HCT116 (cell line): Measurements from ENCODE around the gene FBXL19. TPM values are rescaled to one million over a fixed set of nuclear protein-coding genes. Genes with fewer than 3 reads are reported as not detected.

Source experiments
- ATAC-seq: fragments of 200-7000 bp; cut with Tn5 transposase; 2 replicates; pipeline ENCODE4 v1.9.1; 2020; ENCODE audit warnings: mild to moderate bottlenecking, moderate library complexity
- BruUV-seq: library from RNA; stranded (reverse); fragments of 400-500 nt; replicated peaks from 2 replicates; lab custom pipeline; 2021; lab: Mats Ljungman, UMichigan
- CTCF ChIA-PET: fragments of 300-600 bp; sonication (Branson Sonifier 250); formaldehyde crosslinking; loops from one replicate; lab custom pipeline; 2021; ENCODE audit warnings: antibody characterized with exemption; lab: Charles Lee
- POLR2A ChIA-PET: fragments of 300-600, 350-600 bp; sonication (Branson Sonifier 250); formaldehyde crosslinking; loops from one replicate; lab custom pipeline; 2021; ENCODE audit warnings: antibody characterized with exemption; lab: Charles Lee
- RAD21 ChIA-PET, 2 experiments: fragments of 300-600 bp; sonication (Branson Sonifier 250); formaldehyde crosslinking; loops; one replicate each; lab custom pipeline; 2023; ENCODE audit warnings: low total read pairs in 2 of 2; ENCODE audit not compliant: uncharacterized antibody in 2 of 2, unreplicated experiment in 2 of 2, low non-redundant PET in 1 of 2; lab: Charles Lee
- DNase-seq: peaks from one replicate; pipeline ENCODE4 v3.0.0-alpha.2; 2010; ENCODE audit warnings: low read depth, low spot score
- H2AFZ ChIP-seq: fragments of 200-600 bp; shearing (Covaris generic), sonication (generic); 2 replicates; pipeline ENCODE4 v1.6.1; 2017; ENCODE audit warnings: low read depth, mixed run types, mixed read lengths, antibody characterized with exemption, low read length; ENCODE audit not compliant: poor library complexity, severe bottlenecking
- H3K27ac ChIP-seq: 2 replicates; pipeline ENCODE4 v1.5.1; 2012; ENCODE audit warnings: low read depth, low read length
- H3K27me3 ChIP-seq: fragments of 200-600 bp; sonication (generic); 2 replicates; pipeline ENCODE4 v1.6.1; 2016; ENCODE audit warnings: mixed run types, low read length, mixed read lengths; ENCODE audit not compliant: insufficient read depth
- H3K36me3 ChIP-seq, 2 experiments: fragments of 200-500 bp in 1 of 2; fragments of 200-600 bp in 1 of 2; sonication (Bioruptor generic) in 1 of 2; sonication (generic) in 1 of 2; 2 replicates each; pipeline versions ENCODE4 v1.5.1 to v1.6.1; 2014 to 2016; ENCODE audit warnings: low read length in 2 of 2, inconsistent platforms in 1 of 2, mixed read lengths in 1 of 2, mixed run types in 1 of 2; ENCODE audit not compliant: insufficient read depth in 2 of 2, control insufficient read depth in 1 of 2
- H3K4me1 ChIP-seq, 2 experiments: fragments of 200-600 bp in 1 of 2; sonication (generic) in 1 of 2; 2 replicates each; pipeline versions ENCODE4 v1.5.1 to v1.6.1; 2012 to 2017; ENCODE audit warnings: low read length in 2 of 2, inconsistent platforms in 1 of 2, mild to moderate bottlenecking in 1 of 2, mixed read lengths in 1 of 2, mixed run types in 1 of 2, moderate library complexity in 1 of 2; ENCODE audit not compliant: insufficient read depth in 2 of 2, control insufficient read depth in 1 of 2
- H3K4me2 ChIP-seq: fragments of 200-600 bp; sonication (generic); 2 replicates; pipeline ENCODE4 v1.6.1; 2017; ENCODE audit warnings: mixed run types, low read length, mixed read lengths
- H3K4me3 ChIP-seq, 2 experiments: fragments of 200-600 bp in 1 of 2; sonication (generic) in 1 of 2; replicated peaks in 1 of 2; 2 replicates each; pipeline ENCODE4 v1.5.1; 2011 to 2016; ENCODE audit warnings: low read length in 2 of 2, control low read depth in 1 of 2, low read depth in 1 of 2, mild to moderate bottlenecking in 1 of 2, mixed read lengths in 1 of 2, mixed run types in 1 of 2
- H3K79me2 ChIP-seq: fragments of 200-600 bp; sonication (generic); 2 replicates; pipeline ENCODE4 v1.6.1; 2017; ENCODE audit warnings: mild to moderate bottlenecking, mixed run types, low read length, moderate library complexity, mixed read lengths; ENCODE audit not compliant: insufficient read depth
- H3K9ac ChIP-seq: fragments of 200-600 bp; sonication (generic); 2 replicates; pipeline ENCODE4 v1.6.1; 2016; ENCODE audit warnings: low read length, mixed read lengths
- H3K9me2 ChIP-seq: fragments of 200-600 bp; sonication (generic), shearing (Covaris generic); 2 replicates; pipeline ENCODE4 v1.6.1; 2017; ENCODE audit warnings: mixed run types, mild to moderate bottlenecking, moderate library complexity; ENCODE audit not compliant: insufficient read depth
- H3K9me3 ChIP-seq, 2 experiments: fragments of 200-500 bp in 1 of 2; fragments of 200-600 bp in 1 of 2; sonication (Bioruptor generic) in 1 of 2; sonication (generic) in 1 of 2; 2 replicates each; pipeline ENCODE4 v1.6.1; 2014 to 2017; ENCODE audit warnings: low read length in 2 of 2, mixed read lengths in 2 of 2, inconsistent platforms in 1 of 2, low read depth in 1 of 2, mild to moderate bottlenecking in 1 of 2, mixed run types in 1 of 2, moderate library complexity in 1 of 2; ENCODE audit not compliant: control insufficient read depth in 1 of 2, insufficient read depth in 1 of 2
- H4K20me1 ChIP-seq: fragments of 200-600 bp; sonication (generic), shearing (Covaris generic); 2 replicates; pipeline ENCODE4 v1.6.1; 2017; ENCODE audit warnings: mixed run types, mild to moderate bottlenecking, moderate library complexity; ENCODE audit not compliant: insufficient read depth
- CEBPB ChIP-seq: IDR thresholded peaks from 2 replicates; pipeline ENCODE4 v1.6.1; 2012; ENCODE audit warnings: low read depth
- EGR1 ChIP-seq: IDR thresholded peaks from 2 replicates; pipeline ENCODE4 v1.6.1; 2012; ENCODE audit warnings: low read depth
- ELF1 ChIP-seq: IDR thresholded peaks from 2 replicates; pipeline ENCODE4 v1.6.1; 2012; ENCODE audit warnings: low read depth, borderline replicate concordance
- EZH2phosphoT487 ChIP-seq: fragments of 200-600 bp; IDR thresholded peaks from 2 replicates; pipeline ENCODE4 v1.6.1; 2018; ENCODE audit warnings: antibody characterized with exemption, borderline replicate concordance
- FOSL1 ChIP-seq: IDR thresholded peaks from 2 replicates; pipeline ENCODE4 v1.6.1; 2012; ENCODE audit warnings: low read depth
- MAX ChIP-seq: IDR thresholded peaks from 2 replicates; pipeline ENCODE4 v1.6.1; 2012
- POLR2A ChIP-seq: IDR thresholded peaks from 2 replicates; pipeline ENCODE4 v1.7.0; 2011; ENCODE audit warnings: borderline replicate concordance; ENCODE audit not compliant: insufficient read depth, insufficient read length; ENCODE audit errors: extremely low read depth
- RAD21 ChIP-seq: IDR thresholded peaks from 2 replicates; pipeline ENCODE4 v1.6.1; 2012; ENCODE audit warnings: low read depth, mild to moderate bottlenecking
- REST ChIP-seq: IDR thresholded peaks from 2 replicates; pipeline ENCODE4 v1.6.1; 2012; ENCODE audit warnings: low read depth
- SP1 ChIP-seq: IDR thresholded peaks from 2 replicates; pipeline ENCODE4 v1.6.1; 2012; ENCODE audit warnings: low read depth
- SRF ChIP-seq: IDR thresholded peaks from 2 replicates; pipeline ENCODE4 v1.6.1; 2012; ENCODE audit warnings: low read depth
- ZFX ChIP-seq: fragments of 450-650 bp; IDR thresholded peaks from 2 replicates; pipeline ENCODE4 v1.6.1; 2017
- ZNF274 ChIP-seq: fragments of 200-500 bp; sonication (Bioruptor generic); IDR thresholded peaks from 2 replicates; pipeline ENCODE4 v1.6.1; 2014; ENCODE audit warnings: mild to moderate bottlenecking, low read depth, low read length, inconsistent platforms
- intact Hi-C: fragments of 100-400 bp; cut with micrococcal nuclease; formaldehyde crosslinking; loops from 2 replicates; pipeline ENCODE4 v1.10.0; 2022
- total RNA-seq: library from RNA; stranded (reverse); gene quantifications from one replicate; pipeline ENCODE4 v1.2.1, GENCODE V29; 2021; ENCODE audit not compliant: unreplicated experiment
- TF ChIP-seq, protein P1 (sequence below), 3 experiments: fragments of 200-600 bp in 1 of 3; sonication (generic) in 1 of 3; IDR thresholded peaks in 2 of 3; conservative IDR thresholded peaks in 1 of 3; 2 replicates each; pipeline ENCODE4 v1.5.1; 2012 to 2017; ENCODE audit warnings: low read depth in 2 of 3, low read length in 2 of 3, antibody characterized with exemption in 1 of 3, borderline replicate concordance in 1 of 3, control low read depth in 1 of 3, mild to moderate bottlenecking in 1 of 3, mixed read lengths in 1 of 3, mixed run types in 1 of 3, moderate library complexity in 1 of 3; ENCODE audit not compliant: insufficient read depth in 1 of 3
- TF ChIP-seq, protein P2 (sequence below): IDR thresholded peaks from 2 replicates; pipeline ENCODE4 v1.6.1; 2012
- TF ChIP-seq, protein P3 (sequence below): IDR thresholded peaks from 2 replicates; pipeline ENCODE4 v1.6.1; 2011; ENCODE audit warnings: mild to moderate bottlenecking, low read length, moderate library complexity; ENCODE audit not compliant: insufficient replicate concordance; ENCODE audit errors: extremely low read depth

FBXL19 gene
- total RNA-seq, 1 experiment from 2014 or later: 45.2 TPM

GRCh38 chr16:30926937-30927788 is 3.8 kb downstream of the FBXL19 start:
- H3K36me3 ChIP-seq: peaks cover 6 to 20% of the 10 kb centered on the region in 2 experiments
- ChIA-PET POLR2A (interaction anchor here (1.2 kb wide), 1 partner anchor 191 kb away, joined by 3 read pairs; the partner anchor contains the start of gene KAT8), CTCF (interaction anchor here (1.0 to 2.0 kb wide), 3 partner anchors 14 to 26 kb away, joined by 5 to 10 read pairs (median 6); no protein-coding TSS in a partner anchor), RAD21 (no interaction called here)
- H4K20me1 ChIP-seq: no peaks in the 10 kb centered on the region
- DNase-seq (no peak), ATAC-seq (no peak)
- peak overlapping the region; percentile 31; the same call in 1 of the 2 replicates for H3K27ac ChIP-seq
- no peak overlapping the region for H3K4me3 ChIP-seq
- H3K9ac ChIP-seq: no peak overlapping the region
- 0 out of 2 replicates have a peak overlapping the region, but pooled peaks have one; percentile 7 for H3K4me2 ChIP-seq
- peaks cover 10% of the 10 kb centered on the region; the same call in 1 of the 2 replicates for H3K79me2 ChIP-seq
- no peaks in the 10 kb centered on the region for H3K27me3 ChIP-seq
- no TSS peak for BruUV-seq
- H2AFZ ChIP-seq: no peak overlapping the region
- H3K9me3 ChIP-seq: no peaks in the 10 kb centered on the region
- no peaks in the 10 kb centered on the region for H3K9me2 ChIP-seq
- intact Hi-C loops: no loop called here
- no peak for TF ChIP-seq SRF
- TF ChIP-seq, protein P1, sequence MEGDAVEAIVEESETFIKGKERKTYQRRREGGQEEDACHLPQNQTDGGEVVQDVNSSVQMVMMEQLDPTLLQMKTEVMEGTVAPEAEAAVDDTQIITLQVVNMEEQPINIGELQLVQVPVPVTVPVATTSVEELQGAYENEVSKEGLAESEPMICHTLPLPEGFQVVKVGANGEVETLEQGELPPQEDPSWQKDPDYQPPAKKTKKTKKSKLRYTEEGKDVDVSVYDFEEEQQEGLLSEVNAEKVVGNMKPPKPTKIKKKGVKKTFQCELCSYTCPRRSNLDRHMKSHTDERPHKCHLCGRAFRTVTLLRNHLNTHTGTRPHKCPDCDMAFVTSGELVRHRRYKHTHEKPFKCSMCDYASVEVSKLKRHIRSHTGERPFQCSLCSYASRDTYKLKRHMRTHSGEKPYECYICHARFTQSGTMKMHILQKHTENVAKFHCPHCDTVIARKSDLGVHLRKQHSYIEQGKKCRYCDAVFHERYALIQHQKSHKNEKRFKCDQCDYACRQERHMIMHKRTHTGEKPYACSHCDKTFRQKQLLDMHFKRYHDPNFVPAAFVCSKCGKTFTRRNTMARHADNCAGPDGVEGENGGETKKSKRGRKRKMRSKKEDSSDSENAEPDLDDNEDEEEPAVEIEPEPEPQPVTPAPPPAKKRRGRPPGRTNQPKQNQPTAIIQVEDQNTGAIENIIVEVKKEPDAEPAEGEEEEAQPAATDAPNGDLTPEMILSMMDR (IDR thresholded peaks at IDR 0.05 in 2 of 3, conservative IDR thresholded peaks at IDR 0.05 in 1 of 3; ENCODE audit: borderline replicate concordance in 1 of 3, insufficient read depth in 1 of 3, low read depth in 2 of 3, low read length in 2 of 3): no peak
- no peak for TF ChIP-seq SP1
- no peak for TF ChIP-seq CEBPB
- TF ChIP-seq ZNF274: no peak
- TF ChIP-seq, protein P2, sequence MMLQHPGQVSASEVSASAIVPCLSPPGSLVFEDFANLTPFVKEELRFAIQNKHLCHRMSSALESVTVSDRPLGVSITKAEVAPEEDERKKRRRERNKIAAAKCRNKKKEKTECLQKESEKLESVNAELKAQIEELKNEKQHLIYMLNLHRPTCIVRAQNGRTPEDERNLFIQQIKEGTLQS: no peak
- TF ChIP-seq RAD21: no peak
- TF ChIP-seq, protein P3, sequence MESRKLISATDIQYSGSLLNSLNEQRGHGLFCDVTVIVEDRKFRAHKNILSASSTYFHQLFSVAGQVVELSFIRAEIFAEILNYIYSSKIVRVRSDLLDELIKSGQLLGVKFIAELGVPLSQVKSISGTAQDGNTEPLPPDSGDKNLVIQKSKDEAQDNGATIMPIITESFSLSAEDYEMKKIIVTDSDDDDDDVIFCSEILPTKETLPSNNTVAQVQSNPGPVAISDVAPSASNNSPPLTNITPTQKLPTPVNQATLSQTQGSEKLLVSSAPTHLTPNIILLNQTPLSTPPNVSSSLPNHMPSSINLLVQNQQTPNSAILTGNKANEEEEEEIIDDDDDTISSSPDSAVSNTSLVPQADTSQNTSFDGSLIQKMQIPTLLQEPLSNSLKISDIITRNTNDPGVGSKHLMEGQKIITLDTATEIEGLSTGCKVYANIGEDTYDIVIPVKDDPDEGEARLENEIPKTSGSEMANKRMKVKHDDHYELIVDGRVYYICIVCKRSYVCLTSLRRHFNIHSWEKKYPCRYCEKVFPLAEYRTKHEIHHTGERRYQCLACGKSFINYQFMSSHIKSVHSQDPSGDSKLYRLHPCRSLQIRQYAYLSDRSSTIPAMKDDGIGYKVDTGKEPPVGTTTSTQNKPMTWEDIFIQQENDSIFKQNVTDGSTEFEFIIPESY: no peak
- TF ChIP-seq EZH2phosphoT487: no peak
- TF ChIP-seq MAX: no peak
- no peak for TF ChIP-seq POLR2A
- no peak for TF ChIP-seq ZFX
- TF ChIP-seq EGR1: no peak
- no peak for TF ChIP-seq REST
- TF ChIP-seq FOSL1: no peak
- no peak for TF ChIP-seq ELF1
- H3K4me1 ChIP-seq: peaks cover 7 to 17% of the 10 kb centered on the region in 2 experiments; a peak in 3 of 4 replicates
